Prostate gland (tissue), 2 donors: Measurements from ENCODE around the gene MASP1. TPM values are rescaled to one million over a fixed set of nuclear protein-coding genes. Genes with fewer than 3 reads are reported as not detected.

Experiments
- DNase-seq: peaks from one replicate; pipeline ENCODE4 v3.0.0-alpha.2; 2019; ENCODE audit warnings: low spot score
- H3K27ac ChIP-seq, 2 donors: fragments of 200-600 bp; sonication (generic); 2 replicates each; pipeline ENCODE4 v1.5.1; 2017 to 2019
- H3K27me3 ChIP-seq: fragments of 200-600 bp; sonication (generic); replicated peaks from 2 replicates; pipeline ENCODE4 v1.5.1; 2019; ENCODE audit not compliant: insufficient read depth
- H3K36me3 ChIP-seq, 2 donors: fragments of 200-600 bp; sonication (generic); 1 replicate in 1 of 2; 2 replicates in 1 of 2; pipeline versions ENCODE4 v1.5.1 to v1.8.1; 2017 to 2019
- H3K4me1 ChIP-seq: fragments of 200-600 bp; sonication (generic); replicated peaks from 2 replicates; pipeline ENCODE4 v1.5.1; 2019
- H3K4me3 ChIP-seq, 2 donors: fragments of 200-600 bp; sonication (generic); 2 replicates each; pipeline ENCODE4 v1.5.1; 2017 to 2019
- H3K9me3 ChIP-seq: fragments of 200-600 bp; sonication (generic); 2 replicates; pipeline ENCODE4 v1.5.1; 2017
- CTCF ChIP-seq, 4 experiments: fragments of 200-600 bp in 2 of 4; fragments of 450-650 bp in 2 of 4; sonication (generic) in 2 of 4; IDR thresholded peaks; 1 replicate in 3 of 4; 2 replicates in 1 of 4; pipeline ENCODE4 v1.5.1; 2016 to 2019; ENCODE audit warnings: antibody characterized with exemption in 4 of 4, mild to moderate bottlenecking in 2 of 4, moderate library complexity in 2 of 4
- POLR2A ChIP-seq: fragments of 450-650 bp; IDR thresholded peaks from one replicate; pipeline ENCODE4 v1.6.1; 2016; ENCODE audit warnings: antibody characterized with exemption, mild to moderate bottlenecking
- POLR2AphosphoS5 ChIP-seq: sonication (generic); formaldehyde crosslinking; IDR thresholded peaks from one replicate; pipeline ENCODE4 v1.6.1; 2017; ENCODE audit warnings: antibody characterized with exemption
- WGBS: methylation state at CpG from one replicate; pipeline ENCODE4 v1.1.5; 2018; 5-methylcytosine and 5-hydroxymethylcytosine counted together
- intact Hi-C: fragments of 100-400 bp; cut with DNase I; formaldehyde crosslinking; loops from one replicate; pipeline ENCODE4 v1.14.2; 2022
- total RNA-seq, 2 donors: library from RNA; depleted of rRNA; stranded (reverse); fragments of >200 nt; gene quantifications; one replicate each; pipeline ENCODE4 v1.1.0, GENCODE V29; 2016

MASP1 gene
- total RNA-seq = 10 to 100 TPM; 22.1 to 27.3 TPM

- intact Hi-C loops = loop anchor here (10.0 kb wide), 1 partner anchor 77 kb away; no protein-coding TSS in a partner anchor
- Histone ChIP-seq H3K9me3 (no peaks in the 10 kb centered on the region), H3K4me3 (peak within 1 kb of the TSS; percentile 12 to 21), H3K27me3 (no peaks in the 10 kb centered on the region), H3K27ac (peak within 1 kb of the TSS; percentile 5 to 47), H3K36me3 (no peaks in the 10 kb centered on the region), H3K4me1 (no peaks in the 10 kb centered on the region)
- TF ChIP-seq POLR2A (no peak), POLR2AphosphoS5 (no peak), CTCF (IDR thresholded peaks at IDR 0.05) (no peak)
- WGBS = 16% methylated on average over 10 of the region's 10 CpGs
- DNase-seq = no peak
These were observed at the start of gene MASP1 for GRCh38 chr3:187291512-187292132. Gene MASP1, minus strand, starts transcription at chr3:187291737. Its CDS starts 105 bp downstream, at chr3:187291632.

- Histone ChIP-seq H3K27me3 (peaks cover 2% of the 10 kb centered on the region), H3K4me3 (no peak overlapping the region), H3K27ac (no peak overlapping the region), H3K9me3 (no peaks in the 10 kb centered on the region), H3K4me1 (no peaks in the 10 kb centered on the region), H3K36me3 (no peaks in the 10 kb centered on the region)
- intact Hi-C loops = no loop called here
- 93% methylated on average over 1 of the region's 1 CpG for WGBS
- DNase-seq = no peak
- no peak for TF ChIP-seq POLR2AphosphoS5
- no peak for TF ChIP-seq CTCF (IDR thresholded peaks at IDR 0.05)
- TF ChIP-seq POLR2A = no peak
These were observed 49.0 kb upstream of the MASP1 start for GRCh38 chr3:187340578-187340977.

GRCh38 chr3:187336322-187336721 is 44.8 kb upstream of the MASP1 start:
- intact Hi-C loops = no loop called here
- Histone ChIP-seq H3K27me3 (no peaks in the 10 kb centered on the region), H3K36me3 (no peaks in the 10 kb centered on the region), H3K4me1 (no peaks in the 10 kb centered on the region), H3K9me3 (no peaks in the 10 kb centered on the region), H3K4me3 (no peak overlapping the region), H3K27ac (no peak overlapping the region)
- WGBS = 57% methylated on average over 3 of the region's 3 CpGs
- no peak for DNase-seq
- TF ChIP-seq POLR2AphosphoS5 (no peak), CTCF (IDR thresholded peaks at IDR 0.05) (no peak), POLR2A (no peak)

- intact Hi-C loops = no loop called here
- TF ChIP-seq POLR2A (no peak), CTCF (IDR thresholded peaks at IDR 0.05) (no peak), POLR2AphosphoS5 (no peak)
These were observed 43.4 kb upstream of the MASP1 start for GRCh38 chr3:187334904-187335303.

GRCh38 chr3:187328691-187329090 is 37.2 kb upstream of the MASP1 start:
- H3K27me3 ChIP-seq = peaks cover 6% of the 10 kb centered on the region
- intact Hi-C loops = no loop called here
- TF ChIP-seq CTCF (IDR thresholded peaks at IDR 0.05) (no peak), POLR2A (no peak), POLR2AphosphoS5 (no peak)
- H3K4me3 ChIP-seq = no peak overlapping the region
- H3K9me3 ChIP-seq = no peaks in the 10 kb centered on the region
- no peak for DNase-seq
- no peak overlapping the region for H3K27ac ChIP-seq
- H3K4me1 ChIP-seq = no peaks in the 10 kb centered on the region
- WGBS = 91% methylated on average over 3 of the region's 3 CpGs
- no peaks in the 10 kb centered on the region for H3K36me3 ChIP-seq

More at GRCh38 chr3:187334904-187335303, 43.4 kb upstream of the MASP1 start:
- no peak for DNase-seq
- no peak overlapping the region for H3K4me3 ChIP-seq
- H3K36me3 ChIP-seq = no peaks in the 10 kb centered on the region
- H3K27me3 ChIP-seq = no peaks in the 10 kb centered on the region
- H3K9me3 ChIP-seq = no peaks in the 10 kb centered on the region
- H3K4me1 ChIP-seq = no peaks in the 10 kb centered on the region
- WGBS = 92% methylated on average over 4 of the region's 4 CpGs
- no peak overlapping the region for H3K27ac ChIP-seq
